ENCODE data around the gene GTPBP6. TPM values are rescaled to one million over a fixed set of nuclear protein-coding genes. Genes with fewer than 3 reads are reported as not detected.
A peak's percentile ranks its signal among the peaks of the same experiment; 100 is the strongest.
"Not testable (repeated sequence)": the region's sequence is repeated elsewhere in the genome, so short reads cannot be mapped to it uniquely, and the experiment has no call there.

The GTPBP6 gene
- polyA plus RNA-seq, 1 donor = 62.7 TPM

DNA sequence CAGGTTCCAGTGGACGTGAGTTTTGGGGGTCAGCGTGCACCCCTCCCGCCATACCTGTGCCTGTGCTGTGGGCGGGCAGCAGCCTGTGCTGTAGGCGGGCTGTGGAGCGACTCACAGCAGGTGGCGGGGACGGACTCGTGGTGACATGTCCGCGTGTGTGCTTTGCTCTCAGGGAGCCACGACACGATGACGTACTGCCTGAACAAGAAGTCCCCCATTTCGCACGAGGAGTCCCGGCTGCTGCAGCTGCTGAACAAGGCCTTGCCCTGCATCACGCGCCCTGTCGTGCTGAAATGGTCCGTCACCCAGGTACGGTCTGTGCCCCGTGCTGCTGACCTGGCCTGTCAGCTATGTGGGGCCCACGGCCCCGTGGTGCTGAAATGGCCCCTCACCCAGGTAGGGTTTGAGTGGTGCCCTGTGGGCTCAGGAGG is 30.0 kb downstream of the GTPBP6 start:
- DNase-seq = no peak

DNA sequence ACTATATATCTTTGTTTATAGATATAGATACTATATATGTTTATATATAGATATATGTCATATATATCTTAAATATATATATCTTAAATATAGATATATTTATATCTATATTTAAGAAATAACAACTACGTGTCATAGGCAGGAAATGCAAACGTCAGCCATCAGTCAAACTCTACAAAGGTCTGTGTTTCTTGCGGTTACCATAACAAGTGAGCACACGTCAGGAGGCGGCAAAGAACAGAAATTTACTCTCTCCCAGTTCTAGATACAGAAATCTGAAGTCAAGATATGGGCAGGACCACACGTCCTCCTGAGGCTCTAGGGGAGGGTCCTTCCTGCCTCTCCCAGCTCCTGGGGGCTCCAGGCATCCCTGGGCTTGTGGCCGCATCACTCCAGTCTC is 30.9 kb downstream of the GTPBP6 start:
- DNase-seq = no peak

DNA sequence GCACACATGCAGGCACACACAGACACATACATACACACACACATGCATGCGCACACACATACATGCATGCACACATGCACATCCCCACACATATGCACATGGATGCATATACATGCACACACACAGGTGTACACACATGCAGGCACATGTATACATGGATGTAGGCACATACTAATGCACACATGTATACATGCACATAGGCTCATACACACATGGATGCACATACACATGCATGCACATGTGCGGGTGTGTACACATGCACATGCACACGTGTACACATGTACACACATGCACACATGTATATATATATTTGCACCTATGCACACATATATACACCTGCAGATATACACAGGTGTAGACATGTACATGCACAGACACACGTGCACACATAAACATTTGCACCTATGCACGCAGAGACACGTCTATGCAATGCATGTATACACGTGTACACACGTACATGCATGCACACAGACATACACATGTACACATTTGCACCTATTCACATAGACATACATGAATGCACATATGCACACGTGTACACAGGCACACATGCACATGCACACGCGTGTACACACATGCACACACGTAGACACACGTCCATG is 33.4 kb downstream of the GTPBP6 start:
- DNase-seq = no peak

DNA sequence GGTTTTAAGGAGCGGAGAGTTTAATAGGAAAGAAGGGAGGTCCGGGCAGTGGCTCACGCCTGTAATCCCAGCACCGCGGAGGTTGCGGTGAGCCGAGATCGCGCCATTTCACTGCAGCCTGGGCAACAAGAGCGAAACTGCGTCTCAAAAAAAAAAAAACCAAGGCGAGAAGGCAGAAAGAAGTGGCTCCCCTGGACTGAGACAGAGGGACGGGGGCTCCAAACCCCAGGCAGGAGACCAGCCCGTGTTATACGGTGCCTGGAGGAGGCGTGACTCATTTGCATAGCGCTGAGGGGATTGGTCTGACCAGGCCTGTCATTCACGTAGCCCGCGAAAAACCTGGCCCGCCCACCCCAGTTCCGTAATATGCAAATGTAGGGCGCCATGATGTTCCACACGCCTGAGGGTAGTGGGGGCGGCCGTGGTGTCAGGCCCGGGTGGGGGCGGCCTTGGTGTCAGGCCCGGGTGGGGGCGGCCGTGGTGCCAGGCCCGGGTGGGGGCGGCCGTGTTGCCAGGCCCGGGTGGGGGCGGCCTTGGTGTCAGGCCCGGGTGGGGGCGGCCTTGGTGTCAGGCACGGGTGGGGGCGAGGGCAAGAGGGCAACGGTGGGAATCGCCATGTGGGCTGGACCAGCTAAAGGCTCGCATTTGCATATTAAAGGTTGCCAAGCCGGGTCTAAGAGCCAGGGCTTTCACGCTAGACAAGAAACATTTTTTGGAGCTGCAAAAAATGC is 35.3 kb downstream of the GTPBP6 start:
- DNase-seq = peak; percentile 91

DNA sequence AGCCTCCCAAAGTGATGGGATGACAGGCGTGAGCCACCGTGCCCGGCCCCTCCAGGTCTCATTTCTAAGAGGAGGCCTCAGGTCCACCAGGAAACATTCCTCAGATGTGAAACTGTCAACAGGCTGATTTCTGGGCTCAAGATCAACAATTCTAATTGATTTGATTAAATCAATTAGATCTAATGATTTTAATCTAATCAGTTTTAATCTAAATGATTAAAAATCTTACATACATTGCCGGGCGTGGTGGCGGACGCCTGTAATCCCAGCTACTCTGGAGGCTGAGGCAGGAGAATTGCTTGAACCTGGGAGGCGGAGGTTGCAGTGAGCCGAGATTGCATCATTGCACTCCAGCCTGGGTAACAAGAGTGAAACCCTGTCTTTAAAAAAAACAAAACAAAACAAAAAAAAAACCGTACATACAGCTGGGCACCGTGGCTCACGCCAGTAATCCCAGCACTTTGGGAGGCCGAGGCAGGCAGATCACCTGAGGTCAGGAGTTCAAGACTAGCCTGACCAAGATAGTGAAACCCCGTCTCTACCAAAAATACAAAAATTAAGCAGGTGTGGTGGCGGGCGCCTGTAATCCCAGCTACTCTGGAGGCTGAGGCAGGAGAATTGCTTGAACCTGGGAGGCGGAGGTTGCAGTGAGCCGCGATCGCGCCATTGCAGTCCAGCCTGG is 36.5 kb downstream of the GTPBP6 start:
- not testable (repeated sequence) for DNase-seq

DNA sequence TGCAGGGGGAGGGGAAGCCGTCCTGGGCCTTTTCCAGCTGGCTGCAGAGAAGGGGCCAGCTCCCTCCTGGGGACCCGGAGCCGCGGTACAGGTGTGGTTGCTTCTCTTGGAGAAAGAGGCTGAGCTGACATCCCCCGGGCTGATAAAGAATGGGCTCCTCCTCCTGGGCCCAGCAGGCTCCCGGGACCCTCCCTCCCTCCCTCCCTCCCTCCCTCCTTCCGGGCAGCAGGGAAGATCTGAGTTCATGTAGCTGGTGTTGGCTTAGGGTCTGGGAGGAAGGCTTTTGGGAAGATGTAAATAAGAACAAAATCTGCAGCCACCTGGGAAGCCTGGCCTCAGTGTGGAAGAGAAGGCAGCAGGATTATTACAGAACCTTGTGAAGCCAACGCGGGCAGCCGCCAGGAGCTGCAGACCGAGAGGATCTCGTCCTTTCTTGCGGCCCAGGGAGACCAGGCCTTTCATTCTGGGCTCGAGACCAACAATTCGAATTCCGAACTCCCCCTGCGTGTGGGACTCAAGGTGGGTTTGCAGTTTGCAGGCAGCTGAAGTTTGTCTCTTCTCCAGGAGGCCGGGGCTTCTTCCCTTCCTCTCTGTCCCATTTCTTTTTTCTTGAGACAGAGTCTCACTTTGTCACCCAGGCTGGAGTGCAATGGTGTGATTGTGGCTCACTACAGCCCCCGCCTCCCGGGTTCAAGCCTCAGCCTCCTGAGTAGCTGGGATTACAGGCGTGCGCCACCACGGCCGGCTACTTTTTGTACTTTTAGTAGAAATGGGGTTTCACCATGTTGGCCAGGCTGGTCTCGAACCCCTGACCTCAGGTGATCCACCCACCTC is 37.2 kb downstream of the GTPBP6 start, which contains the start of gene PLCXD1:
TSS of gene PLCXD1 (plus strand) at position 216 of the 834 bp plus-strand sequence. CDS start 2,807 bp downstream, outside the sequence.
- peak; percentile 68 for DNase-seq

DNA sequence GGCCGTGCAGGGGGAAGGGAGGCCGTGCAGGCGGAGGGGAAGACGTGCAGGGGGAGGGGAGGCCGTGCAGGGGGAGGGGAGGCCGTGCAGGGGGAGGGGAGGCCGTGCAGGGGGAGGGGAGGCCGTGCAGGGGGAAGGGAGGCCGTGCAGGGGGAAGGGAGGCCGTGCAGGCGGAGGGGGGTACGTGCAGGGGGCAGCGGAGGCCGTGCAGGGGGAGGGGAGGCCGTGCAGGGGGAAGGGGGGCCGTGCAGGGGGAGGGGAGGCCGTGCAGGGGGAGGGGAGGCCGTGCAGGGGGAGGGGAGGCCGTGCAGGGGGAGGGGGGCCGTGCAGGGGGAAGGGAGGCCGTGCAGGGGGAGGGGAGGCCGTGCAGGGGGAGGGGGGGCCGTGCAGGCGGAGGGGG is 37.9 kb downstream of the GTPBP6 start:
- not testable (repeated sequence) for DNase-seq

DNA sequence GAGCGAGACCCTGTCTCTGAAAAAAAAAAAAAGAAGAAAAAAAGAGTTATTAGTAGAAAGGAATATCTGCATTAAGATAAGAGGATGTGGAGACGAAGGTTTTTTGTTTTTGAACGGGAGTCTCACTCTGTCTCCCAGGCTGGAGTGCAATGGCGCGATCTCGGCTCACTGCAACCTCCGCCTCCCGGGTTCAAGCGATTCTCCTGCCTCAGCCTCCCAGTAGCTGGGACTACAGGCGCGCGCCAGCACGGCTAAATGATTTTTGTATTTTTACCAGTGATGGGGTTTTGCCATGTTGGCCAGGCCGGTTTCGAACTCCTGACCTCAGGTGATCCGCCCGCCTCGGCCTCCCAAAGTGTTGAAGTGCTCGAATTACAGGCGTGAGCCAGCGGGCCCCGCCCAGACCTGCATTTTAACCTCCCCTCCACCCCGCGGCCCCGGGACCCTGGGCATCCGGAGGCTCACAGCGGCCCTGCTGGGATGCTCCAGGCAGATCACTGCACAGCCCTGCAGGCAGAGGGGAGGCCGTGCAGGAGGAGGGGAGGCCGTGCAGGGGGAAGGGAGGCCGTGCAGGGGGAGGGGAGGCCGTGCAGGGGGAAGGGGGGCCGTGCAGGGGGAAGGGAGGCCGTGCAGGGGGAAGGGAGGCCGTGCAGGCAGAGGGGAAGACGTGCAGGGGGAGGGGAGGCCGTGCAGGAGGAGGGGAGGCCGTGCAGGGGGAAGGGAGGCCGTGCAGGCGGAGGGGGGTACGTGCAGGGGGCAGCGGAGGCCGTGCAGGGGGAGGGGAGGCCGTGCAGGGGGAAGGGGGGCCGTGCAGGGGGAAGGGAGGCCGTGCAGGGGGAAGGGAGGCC is 38.6 kb downstream of the GTPBP6 start:
- DNase-seq = peak; percentile 31

DNA sequence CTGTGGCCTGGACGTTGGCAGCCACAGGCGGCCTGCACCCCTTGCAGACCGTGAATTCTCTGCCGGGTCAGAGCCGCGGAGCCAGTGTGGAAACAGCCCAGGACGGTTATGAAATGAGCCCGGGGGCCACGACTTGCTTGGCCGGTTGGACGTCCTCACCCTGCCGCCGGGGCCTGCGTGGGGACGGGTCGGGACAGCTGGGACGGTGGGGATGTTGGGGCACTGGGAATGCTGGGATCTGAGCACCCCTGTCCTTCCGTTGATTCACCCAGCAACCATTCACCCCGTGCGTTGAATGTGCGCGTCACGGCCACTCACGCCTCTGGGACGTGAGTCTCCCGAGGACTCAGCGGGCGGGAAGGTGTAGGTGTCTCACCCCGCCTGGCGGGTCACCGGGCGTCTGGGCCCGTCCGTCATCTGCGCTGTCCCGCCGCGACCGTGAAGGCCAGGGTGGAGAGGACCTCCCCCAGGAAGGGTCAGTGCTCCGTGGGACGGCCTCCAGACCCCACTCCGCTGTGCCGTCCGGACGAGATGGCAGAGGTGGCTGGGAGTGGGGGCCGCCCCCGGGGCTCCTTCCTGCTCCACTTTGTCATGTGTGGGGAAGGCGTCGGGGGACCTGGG is 41.9 kb downstream of the GTPBP6 start:
- no peak for DNase-seq

DNA sequence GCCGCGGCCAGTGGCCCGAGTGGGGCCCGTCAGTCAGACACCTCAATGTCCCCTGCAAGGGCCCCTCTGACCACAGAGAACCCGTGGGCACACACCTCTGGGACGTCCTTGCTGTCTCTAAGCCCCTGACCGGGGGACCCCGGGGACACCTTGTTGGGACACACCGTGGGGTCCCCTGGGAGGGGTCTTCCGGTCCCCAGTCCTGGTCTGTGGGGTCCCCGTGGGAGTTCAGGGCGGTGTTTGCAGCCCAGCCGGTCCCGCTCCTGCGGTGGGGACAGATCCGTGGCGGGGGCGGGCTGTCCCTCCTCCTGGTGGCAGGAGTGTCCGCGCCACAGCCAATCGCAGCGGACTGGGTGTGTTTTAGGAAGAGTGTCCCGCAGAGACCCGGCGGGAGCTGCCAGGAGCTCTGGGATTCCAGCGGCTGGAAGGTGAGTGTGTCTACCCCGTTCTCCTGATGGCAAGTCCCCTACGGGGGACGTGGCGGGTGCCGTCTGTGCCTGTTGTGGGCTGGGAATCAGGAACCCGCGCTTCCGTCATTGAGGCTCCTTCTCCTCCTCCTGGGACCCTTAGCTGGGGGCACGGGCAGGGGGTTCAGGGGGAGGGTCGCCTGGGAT is 42.5 kb downstream of the GTPBP6 start:
- peak; percentile 69 for DNase-seq

DNA sequence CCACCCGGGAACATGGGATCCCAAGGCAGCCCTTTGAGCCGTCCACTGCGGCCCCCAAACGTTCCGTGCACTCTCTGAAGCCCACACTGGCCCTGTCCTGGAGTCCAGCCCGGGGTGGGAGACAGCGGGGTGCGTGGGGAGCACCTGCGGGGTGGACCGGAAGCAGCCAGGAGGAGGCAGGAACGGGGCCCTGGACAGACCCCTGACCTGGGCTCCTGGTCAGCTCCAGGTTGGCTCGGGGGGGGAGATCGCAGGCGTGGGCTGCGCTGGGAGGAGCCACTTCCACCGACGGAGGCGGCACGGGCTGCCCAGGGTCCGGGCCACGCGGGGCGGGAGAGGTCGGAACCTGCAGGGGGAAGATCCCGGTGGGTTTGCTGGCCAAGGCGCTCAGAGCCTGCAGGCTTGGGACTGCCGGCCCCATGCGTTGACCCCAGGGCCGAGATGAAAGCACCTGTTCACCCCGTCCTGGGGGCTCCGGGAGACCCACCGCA is 43.1 kb downstream of the GTPBP6 start:
- DNase-seq = no peak

DNA sequence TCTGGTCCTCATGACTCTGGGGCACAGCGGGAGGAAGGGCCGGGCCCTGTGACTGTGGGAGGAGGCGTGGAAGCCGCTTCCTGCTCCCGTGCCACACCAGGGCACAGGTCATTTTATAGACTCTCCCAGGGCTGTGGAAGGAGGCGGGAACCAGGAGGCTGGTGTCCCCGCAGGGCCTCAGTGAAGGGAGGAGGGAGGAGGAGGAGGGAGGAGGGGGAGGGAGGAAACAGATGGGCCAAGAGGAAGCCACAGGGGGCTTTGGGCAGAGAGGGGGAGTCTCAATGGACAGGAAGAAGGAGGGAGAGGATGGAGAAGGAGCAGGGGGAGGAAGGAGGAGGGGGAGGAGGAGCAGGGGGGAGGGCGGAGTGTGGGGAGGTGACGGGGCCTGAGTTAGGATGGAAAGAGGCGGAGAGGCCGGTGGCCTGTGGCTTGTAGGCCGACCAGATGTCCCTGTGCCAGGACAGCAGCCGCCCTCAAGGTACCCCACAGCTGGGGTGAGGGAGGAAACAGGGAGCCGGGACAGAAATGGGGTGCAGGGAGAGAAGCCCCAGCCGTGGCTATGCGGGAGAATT is 43.6 kb downstream of the GTPBP6 start:
- DNase-seq = peak; percentile 34

DNA sequence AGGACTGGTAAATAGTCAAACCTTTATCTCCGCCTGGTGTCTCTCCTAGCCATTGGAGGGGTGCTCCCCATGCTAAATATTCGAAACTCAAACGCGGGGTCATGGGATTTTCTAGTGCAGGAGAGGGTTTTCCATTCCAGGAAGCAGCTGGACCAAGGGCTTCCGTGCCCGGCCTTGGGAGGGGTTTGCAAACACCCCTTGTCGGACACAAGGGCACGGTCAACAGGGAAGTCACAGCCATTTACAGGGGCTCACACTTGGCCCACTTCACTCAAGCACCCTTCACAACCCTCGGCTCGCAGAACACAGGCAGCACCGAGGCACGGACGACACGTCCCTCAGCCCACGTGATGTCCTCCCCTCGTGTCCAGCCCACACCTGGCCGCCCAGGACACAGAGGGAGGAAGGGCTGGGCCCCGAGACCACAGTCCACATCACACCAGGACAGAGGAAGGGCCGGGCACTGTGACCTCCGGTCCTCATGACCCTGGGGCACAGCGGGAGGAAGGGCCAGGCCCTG is 47.7 kb downstream of the GTPBP6 start:
- no peak for DNase-seq

DNA sequence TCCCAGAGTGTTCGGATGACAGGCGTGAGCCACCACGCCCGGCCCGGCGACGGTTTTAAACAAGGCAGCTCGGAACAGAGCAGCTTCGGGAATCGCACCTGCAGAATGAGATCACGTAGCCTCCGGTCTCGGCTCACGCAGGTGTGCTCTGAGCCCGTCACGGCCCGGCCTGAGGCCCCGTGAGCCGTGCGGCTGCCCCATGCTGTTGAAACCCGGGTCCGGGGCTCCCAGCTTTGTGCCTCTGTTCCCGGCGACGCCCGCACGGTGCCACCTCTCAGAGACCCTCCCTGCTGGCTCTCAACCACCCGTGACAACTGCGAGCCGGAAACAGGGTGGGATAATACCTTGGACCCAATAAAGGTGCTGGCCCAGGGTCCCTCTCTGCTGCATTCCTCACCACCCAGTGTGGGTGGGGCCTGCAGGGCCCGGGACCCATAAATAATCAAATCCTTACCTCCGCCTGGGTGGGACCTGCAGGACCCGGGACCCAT is 50.8 kb downstream of the GTPBP6 start:
- DNase-seq = no peak

DNA sequence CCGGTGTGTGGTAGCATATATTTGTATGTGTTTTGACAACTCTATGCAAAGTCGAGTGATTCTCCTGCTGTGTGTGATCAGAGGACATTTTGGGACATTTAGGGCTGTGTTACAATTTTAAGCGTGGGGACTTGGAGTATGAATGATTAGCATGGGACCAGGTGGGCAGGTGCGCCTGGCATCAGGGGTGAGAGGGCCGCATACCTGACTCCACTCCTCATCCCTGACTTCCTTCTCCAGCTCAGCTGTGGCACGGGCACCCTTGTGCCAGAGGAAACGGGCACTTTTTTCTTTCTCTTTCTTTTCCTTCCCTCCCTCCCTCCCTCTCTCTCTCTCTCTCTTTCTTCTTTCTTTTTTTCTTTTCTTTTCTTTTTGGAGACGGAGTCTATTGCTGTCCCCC is 53.1 kb downstream of the GTPBP6 start:
- DNase-seq = no peak

DNA sequence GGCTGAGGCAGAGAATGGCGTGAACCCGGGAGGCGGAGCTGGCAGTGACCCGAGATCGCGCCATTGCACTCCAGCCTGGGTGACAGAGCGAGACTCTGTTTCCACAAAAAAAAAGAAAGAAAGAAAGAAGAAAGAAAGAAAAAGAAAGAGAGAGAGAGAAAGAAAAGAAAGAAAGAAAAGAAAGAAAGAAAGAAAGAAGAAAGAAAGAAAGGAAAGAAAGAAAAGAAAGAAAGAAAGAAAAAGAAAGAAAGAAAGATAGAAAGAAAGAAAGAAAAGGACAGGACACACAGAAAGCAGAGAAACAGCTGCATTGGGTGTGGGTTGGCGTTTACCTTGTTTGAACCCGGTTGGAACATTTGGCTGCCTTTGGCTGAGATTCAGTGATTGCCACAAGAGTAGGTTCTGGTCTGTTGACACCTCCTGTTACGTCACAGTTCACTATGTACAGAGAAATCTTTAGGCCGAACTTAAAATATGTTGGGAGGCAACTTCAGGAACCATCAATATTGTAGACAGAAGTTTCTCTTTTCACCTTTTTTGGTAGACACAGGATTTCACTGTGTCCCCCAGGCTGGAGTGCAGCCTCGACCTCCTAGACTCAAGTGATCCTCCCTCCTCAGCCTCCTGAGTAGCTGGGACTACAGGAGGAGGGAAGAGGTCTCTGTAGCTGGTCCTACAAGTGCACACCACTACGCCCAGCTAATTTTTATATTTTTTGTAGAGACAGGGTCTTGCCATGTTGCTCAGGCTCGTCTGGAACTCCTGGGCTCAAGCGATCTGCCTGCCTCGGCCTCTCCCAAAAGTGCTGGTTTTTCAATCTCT is 53.8 kb downstream of the GTPBP6 start:
- DNase-seq = no peak

DNA sequence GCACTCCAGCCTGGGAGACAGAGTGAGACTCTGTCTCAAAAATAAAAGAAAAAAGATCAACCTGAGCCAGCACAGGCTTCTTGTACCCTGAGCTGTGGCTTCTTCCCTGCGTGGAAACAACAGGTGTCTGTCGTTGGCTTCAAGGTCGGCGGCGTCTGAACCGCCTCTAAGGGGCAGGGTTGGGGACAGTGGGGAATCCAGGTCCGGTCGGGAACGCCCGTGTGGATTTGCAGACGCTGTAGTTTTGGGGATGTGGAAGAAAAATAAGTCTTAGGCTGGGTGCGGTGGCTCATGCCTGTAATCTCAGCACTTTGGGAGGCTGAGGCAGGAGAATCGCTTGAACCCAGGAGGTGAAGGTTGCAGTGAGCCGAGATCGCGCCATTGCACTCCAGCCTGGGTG is 54.6 kb downstream of the GTPBP6 start:
- DNase-seq = not testable (repeated sequence)

DNA sequence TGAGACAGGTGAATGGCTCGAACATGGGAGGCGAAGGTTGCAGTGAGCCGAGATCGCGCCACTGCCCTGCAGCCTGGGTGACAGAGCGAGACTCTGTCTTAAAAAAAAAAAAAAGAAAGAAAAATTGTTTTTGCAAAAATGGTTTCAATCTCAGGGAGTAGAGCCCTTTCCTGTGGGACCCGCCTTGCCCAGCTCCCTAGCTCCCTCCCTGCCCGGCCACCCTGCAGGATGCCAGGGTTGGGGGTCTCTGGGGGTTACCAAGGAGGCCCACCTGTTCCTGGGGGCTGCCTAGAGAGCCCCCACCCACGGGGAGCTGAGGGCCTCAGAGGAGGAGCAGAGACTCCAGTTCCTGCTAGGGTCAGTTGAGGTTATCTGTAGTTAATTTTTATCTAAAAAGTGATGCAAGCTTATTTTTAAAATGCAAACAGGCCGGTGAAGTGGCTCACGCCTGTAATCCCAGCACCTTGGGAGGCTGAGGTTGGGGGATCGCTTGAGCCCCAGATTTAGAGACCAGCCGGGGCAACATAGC is 56.2 kb downstream of the GTPBP6 start:
- no peak for DNase-seq

DNA sequence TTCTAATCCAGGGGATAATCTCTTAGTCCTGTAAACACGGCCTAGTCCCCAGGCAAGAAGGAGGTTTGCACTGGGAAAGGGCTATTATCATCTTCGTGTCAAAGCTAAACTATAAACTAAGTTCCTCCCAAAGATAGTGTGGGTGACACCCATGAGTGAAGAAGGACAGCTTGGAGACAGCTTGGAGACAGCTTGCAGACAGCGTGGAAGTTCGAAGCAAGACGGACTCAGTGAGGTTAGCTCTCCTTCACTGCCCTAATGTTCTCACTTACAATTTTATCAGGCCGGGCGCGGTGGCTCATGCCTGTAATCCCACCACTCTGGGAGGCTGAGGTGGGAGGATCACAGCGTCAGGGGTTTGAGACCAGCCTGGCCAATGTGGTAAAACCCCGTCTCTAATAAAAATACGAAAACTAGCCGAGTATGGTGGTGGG is 56.7 kb downstream of the GTPBP6 start:
- no peak for DNase-seq

Data from hindlimb muscle (tissue), 1 donor.